ENCODE measurements around the gene HERC4. TPM values are rescaled to one million over a fixed set of nuclear protein-coding genes. Genes with fewer than 3 reads are reported as not detected.
"Not testable (repeated sequence)": the region's sequence is repeated elsewhere in the genome, so short reads cannot be mapped to it uniquely, and the experiment has no call there.

The HERC4 gene
- total and polyA plus RNA-seq, 4 donors: 9.5 to 108 (median 55.0) TPM

- no peak overlapping the region for H3K4me3 ChIP-seq (ENCODE audit: low read length in 2 of 2)
- intact Hi-C loops (cut with DNase I): no loop called here
- DNase-seq (peak in 1 of 2 donors; percentile 52), ATAC-seq (ENCODE audit: low FRiP score) (no peak)
- H3K27me3 ChIP-seq (ENCODE audit: control insufficient read depth in 1 of 2, insufficient read depth in 2 of 2, low read length in 1 of 2): no peaks in the 10 kb centered on the region
- H3K36me3 ChIP-seq (ENCODE audit: control insufficient read depth in 1 of 2, insufficient read depth in 2 of 2, low read length in 1 of 2): peaks cover 0 to 2% of the 10 kb centered on the region in 2 donors
- H3K4me1 ChIP-seq (ENCODE audit: control insufficient read depth in 1 of 2, insufficient read depth in 2 of 2, low read length in 2 of 2): no peaks in the 10 kb centered on the region
- H3K9me3 ChIP-seq (ENCODE audit: control insufficient read depth, low read length): no peaks in the 10 kb centered on the region
- WGBS, 2 donors: 43 to 51% methylated on average over 3 of the region's 3 CpGs
- H3K27ac ChIP-seq (ENCODE audit: low read depth in 1 of 2, low read length in 2 of 2): no peak overlapping the region
Measured at GRCh38 chr10:67976292-67977245, 98.5 kb downstream of the HERC4 start.

- H3K9me3 ChIP-seq (ENCODE audit: control insufficient read depth, low read length): no peaks in the 10 kb centered on the region
- intact Hi-C loops (cut with DNase I): no loop called here
- no peaks in the 10 kb centered on the region for H3K4me1 ChIP-seq (ENCODE audit: control insufficient read depth in 1 of 2, insufficient read depth in 2 of 2, low read length in 2 of 2)
- H3K4me3 ChIP-seq (ENCODE audit: low read length in 2 of 2): no peak overlapping the region
- H3K27me3 ChIP-seq (ENCODE audit: control insufficient read depth in 1 of 2, insufficient read depth in 2 of 2, low read length in 1 of 2): no peaks in the 10 kb centered on the region
- no peak for DNase-seq
- WGBS, 2 donors: 70 to 83% methylated on average over 1 of the region's 1 CpG
- no peak overlapping the region for H3K27ac ChIP-seq (ENCODE audit: low read depth in 1 of 2, low read length in 2 of 2)
- H3K36me3 ChIP-seq (ENCODE audit: control insufficient read depth in 1 of 2, insufficient read depth in 2 of 2, low read length in 1 of 2): peaks cover 0 to 2% of the 10 kb centered on the region in 2 donors
- no peak for ATAC-seq (ENCODE audit: low FRiP score)
Measured at GRCh38 chr10:67975871-67976270, 99.2 kb downstream of the HERC4 start.

GRCh38 chr10:67971311-67971710 lies 103.8 kb downstream of the HERC4 start:
- Histone ChIP-seq H3K36me3 (ENCODE audit: control insufficient read depth in 1 of 2, insufficient read depth in 2 of 2, low read length in 1 of 2) (peaks cover 0 to 2% of the 10 kb centered on the region in 2 donors), H3K4me3 (ENCODE audit: low read length in 2 of 2) (no peak overlapping the region), H3K9me3 (ENCODE audit: control insufficient read depth, low read length) (no peaks in the 10 kb centered on the region), H3K27me3 (ENCODE audit: control insufficient read depth in 1 of 2, insufficient read depth in 2 of 2, low read length in 1 of 2) (no peaks in the 10 kb centered on the region), H3K4me1 (ENCODE audit: control insufficient read depth in 1 of 2, insufficient read depth in 2 of 2, low read length in 2 of 2) (no peaks in the 10 kb centered on the region), H3K27ac (ENCODE audit: low read depth in 1 of 2, low read length in 2 of 2) (no peak overlapping the region)
- DNase-seq: no peak
- 96 to 99% methylated on average over 1 of the region's 1 CpG for WGBS, 2 donors
- ATAC-seq (ENCODE audit: low FRiP score): no peak
- intact Hi-C loops (cut with DNase I): no loop called here

GRCh38 chr10:67969875-67970274 lies 105.2 kb downstream of the HERC4 start:
- no peaks in the 10 kb centered on the region for H3K9me3 ChIP-seq (ENCODE audit: control insufficient read depth, low read length)
- H3K4me1 ChIP-seq (ENCODE audit: control insufficient read depth in 1 of 2, insufficient read depth in 2 of 2, low read length in 2 of 2): no peaks in the 10 kb centered on the region
- no peak for DNase-seq
- no peaks in the 10 kb centered on the region for H3K27me3 ChIP-seq (ENCODE audit: control insufficient read depth in 1 of 2, insufficient read depth in 2 of 2, low read length in 1 of 2)
- no peak for ATAC-seq (ENCODE audit: low FRiP score)
- peaks cover 0 to 2% of the 10 kb centered on the region in 2 donors for H3K36me3 ChIP-seq (ENCODE audit: control insufficient read depth in 1 of 2, insufficient read depth in 2 of 2, low read length in 1 of 2)
- no peak overlapping the region for H3K27ac ChIP-seq (ENCODE audit: low read depth in 1 of 2, low read length in 2 of 2)
- no peak overlapping the region for H3K4me3 ChIP-seq (ENCODE audit: low read length in 2 of 2)
- intact Hi-C loops (cut with DNase I): no loop called here

GRCh38 chr10:67966035-67966434 lies 109.0 kb downstream of the HERC4 start:
- DNase-seq; H3K36me3 ChIP-seq (ENCODE audit: control insufficient read depth in 1 of 2, insufficient read depth in 2 of 2, low read length in 1 of 2); ATAC-seq (ENCODE audit: low FRiP score); H3K27me3 ChIP-seq (ENCODE audit: control insufficient read depth in 1 of 2, insufficient read depth in 2 of 2, low read length in 1 of 2); intact Hi-C loops (cut with DNase I); H3K4me3 ChIP-seq (ENCODE audit: low read length in 2 of 2); H3K4me1 ChIP-seq (ENCODE audit: control insufficient read depth in 1 of 2, insufficient read depth in 2 of 2, low read length in 2 of 2); H3K9me3 ChIP-seq (ENCODE audit: control insufficient read depth, low read length); H3K27ac ChIP-seq (ENCODE audit: low read depth in 1 of 2, low read length in 2 of 2): not testable (repeated sequence)
- 94 to 98% methylated on average over 4 of the region's 4 CpGs for WGBS, 2 donors

- 93 to 97% methylated on average over 2 of the region's 2 CpGs for WGBS, 2 donors
- no peak overlapping the region for H3K4me3 ChIP-seq (ENCODE audit: low read length in 2 of 2)
- DNase-seq: no peak
- peaks cover 0 to 4% of the 10 kb centered on the region in 2 donors for H3K36me3 ChIP-seq (ENCODE audit: control insufficient read depth in 1 of 2, insufficient read depth in 2 of 2, low read length in 1 of 2)
- intact Hi-C loops (cut with DNase I): no loop called here
- H3K4me1 ChIP-seq (ENCODE audit: control insufficient read depth in 1 of 2, insufficient read depth in 2 of 2, low read length in 2 of 2): no peaks in the 10 kb centered on the region
- H3K9me3 ChIP-seq (ENCODE audit: control insufficient read depth, low read length): no peaks in the 10 kb centered on the region
- H3K27ac ChIP-seq (ENCODE audit: low read depth in 1 of 2, low read length in 2 of 2): no peak overlapping the region
- H3K27me3 ChIP-seq (ENCODE audit: control insufficient read depth in 1 of 2, insufficient read depth in 2 of 2, low read length in 1 of 2): no peaks in the 10 kb centered on the region
- ATAC-seq (ENCODE audit: low FRiP score): no peak
Measured at GRCh38 chr10:67965456-67965855, 109.6 kb downstream of the HERC4 start.

GRCh38 chr10:67959839-67960476 lies 115.1 kb downstream of the HERC4 start:
- no peaks in the 10 kb centered on the region for H3K9me3 ChIP-seq (ENCODE audit: control insufficient read depth, low read length)
- H3K27ac ChIP-seq (ENCODE audit: low read depth in 1 of 2, low read length in 2 of 2): no peak overlapping the region
- no peaks in the 10 kb centered on the region for H3K27me3 ChIP-seq (ENCODE audit: control insufficient read depth in 1 of 2, insufficient read depth in 2 of 2, low read length in 1 of 2)
- DNase-seq (no peak), ATAC-seq (ENCODE audit: low FRiP score) (no peak)
- H3K4me1 ChIP-seq (ENCODE audit: control insufficient read depth in 1 of 2, insufficient read depth in 2 of 2, low read length in 2 of 2): no peaks in the 10 kb centered on the region
- no peak overlapping the region for H3K4me3 ChIP-seq (ENCODE audit: low read length in 2 of 2)
- peaks cover 0 to 4% of the 10 kb centered on the region in 2 donors for H3K36me3 ChIP-seq (ENCODE audit: control insufficient read depth in 1 of 2, insufficient read depth in 2 of 2, low read length in 1 of 2)
- WGBS, 2 donors: 81 to 84% methylated on average over 8 of the region's 8 CpGs
- intact Hi-C loops (cut with DNase I): no loop called here

- no peak overlapping the region for H3K27ac ChIP-seq (ENCODE audit: low read depth in 1 of 2, low read length in 2 of 2)
- H3K4me1 ChIP-seq (ENCODE audit: control insufficient read depth in 1 of 2, insufficient read depth in 2 of 2, low read length in 2 of 2): no peaks in the 10 kb centered on the region
- H3K4me3 ChIP-seq (ENCODE audit: low read length in 2 of 2): no peak overlapping the region
- H3K27me3 ChIP-seq (ENCODE audit: control insufficient read depth in 1 of 2, insufficient read depth in 2 of 2, low read length in 1 of 2): no peaks in the 10 kb centered on the region
- no peak for DNase-seq
- H3K9me3 ChIP-seq (ENCODE audit: control insufficient read depth, low read length): no peaks in the 10 kb centered on the region
- 96% methylated on average over 6 of the region's 6 CpGs for WGBS, 2 donors
- no peak for ATAC-seq (ENCODE audit: low FRiP score)
- H3K36me3 ChIP-seq (ENCODE audit: control insufficient read depth in 1 of 2, insufficient read depth in 2 of 2, low read length in 1 of 2): peaks cover 0 to 2% of the 10 kb centered on the region in 2 donors
- intact Hi-C loops (cut with DNase I): no loop called here
Measured at GRCh38 chr10:67955614-67956013, 119.5 kb downstream of the HERC4 start.

- Histone ChIP-seq H3K36me3 (ENCODE audit: control insufficient read depth in 1 of 2, insufficient read depth in 2 of 2, low read length in 1 of 2) (peaks cover 0 to 5% of the 10 kb centered on the region in 2 donors), H3K9me3 (ENCODE audit: control insufficient read depth, low read length) (no peaks in the 10 kb centered on the region), H3K27ac (ENCODE audit: low read depth in 1 of 2, low read length in 2 of 2) (no peak overlapping the region), H3K27me3 (ENCODE audit: control insufficient read depth in 1 of 2, insufficient read depth in 2 of 2, low read length in 1 of 2) (no peaks in the 10 kb centered on the region), H3K4me1 (ENCODE audit: control insufficient read depth in 1 of 2, insufficient read depth in 2 of 2, low read length in 2 of 2) (no peaks in the 10 kb centered on the region), H3K4me3 (ENCODE audit: low read length in 2 of 2) (no peak overlapping the region)
- WGBS, 2 donors: 94 to 98% methylated on average over 2 of the region's 2 CpGs
- ATAC-seq (ENCODE audit: low FRiP score) (no peak), DNase-seq (no peak)
- intact Hi-C loops (cut with DNase I): no loop called here
Measured at GRCh38 chr10:67943917-67944316, 131.2 kb downstream of the HERC4 start.
